EH (cell line): ENCODE data around the gene SULT1A3.
A peak's percentile ranks its signal among the peaks of the same experiment; 100 is the strongest.
"Not testable (repeated sequence)": the region's sequence is repeated elsewhere in the genome, so short reads cannot be mapped to it uniquely, and the experiment has no call there.

ENCODE experiments used
- DNase-seq: peaks from one replicate; pipeline ENCODE4 v3.0.0-alpha.2; 2015; ENCODE audit warnings: low read depth

SULT1A3 gene

GRCh38 chr16:30186782-30187555 is 12.1 kb upstream of the SULT1A3 start:
- DNase-seq = peak; percentile 44

- no peak for DNase-seq
Observed at GRCh38 chr16:30187556-30187865, 11.5 kb upstream of the SULT1A3 start.

GRCh38 chr16:30187971-30188561 is 11.0 kb upstream of the SULT1A3 start:
- no peak for DNase-seq

DNA sequence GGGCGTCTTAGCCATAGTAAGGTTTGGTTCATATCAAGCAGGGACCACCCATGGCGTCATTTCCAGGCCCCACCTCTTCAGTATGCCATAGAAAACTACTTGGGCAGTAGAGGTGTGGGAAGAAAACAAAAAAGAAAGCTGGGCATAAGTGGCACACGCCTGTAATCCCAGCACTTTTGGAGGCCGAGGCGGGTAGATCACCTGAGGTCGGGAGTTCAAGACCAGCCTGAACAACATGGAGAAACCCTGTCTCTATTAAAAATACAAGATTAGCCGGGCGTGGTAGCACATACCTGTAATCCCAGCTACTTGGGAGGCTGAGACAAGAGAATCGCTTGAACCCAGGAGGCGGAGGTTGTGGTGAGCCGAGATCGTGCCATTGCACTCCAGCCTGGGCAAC is 7.9 kb upstream of the SULT1A3 start:
- DNase-seq = not testable (repeated sequence)

- not testable (repeated sequence) for DNase-seq
Observed at GRCh38 chr16:30193098-30193497, 6.0 kb upstream of the SULT1A3 start.

DNA sequence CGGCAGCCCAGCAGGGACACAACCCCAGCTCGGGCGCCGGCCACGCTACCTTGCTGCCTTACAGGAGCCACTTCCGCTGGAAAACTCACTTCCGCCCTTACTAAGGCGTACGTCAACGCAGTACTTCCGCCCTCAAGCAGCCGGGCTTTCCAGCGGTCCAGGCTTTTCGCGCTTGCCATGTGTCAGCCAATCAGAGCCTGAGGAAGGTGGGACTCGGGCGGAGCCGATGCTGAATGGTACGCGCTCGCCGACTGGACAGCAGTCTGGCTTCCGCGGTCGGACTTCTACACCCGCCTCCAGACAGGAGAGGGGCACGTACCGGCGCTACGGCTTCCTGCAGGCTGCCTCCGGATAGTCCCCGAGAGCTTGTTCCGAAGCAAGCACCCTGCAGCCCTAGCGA is 5.4 kb upstream of the SULT1A3 start, which contains the start of the genes BOLA2B and SLX1A:
Gene BOLA2B (minus strand): TSS at position 52 of the 400 bp plus-strand sequence. CDS start 71 bp downstream, outside the sequence.
Gene SLX1A (plus strand): TSS at position 261 of the 400 bp plus-strand sequence. CDS start 210 bp downstream, outside the sequence.
- not testable (repeated sequence) for DNase-seq

- not testable (repeated sequence) for DNase-seq
Observed at GRCh38 chr16:30194172-30194925, 4.7 kb upstream of the SULT1A3 start.

- DNase-seq = not testable (repeated sequence)
Observed at GRCh38 chr16:30197001-30197400, 2.1 kb upstream of the SULT1A3 start.

DNA sequence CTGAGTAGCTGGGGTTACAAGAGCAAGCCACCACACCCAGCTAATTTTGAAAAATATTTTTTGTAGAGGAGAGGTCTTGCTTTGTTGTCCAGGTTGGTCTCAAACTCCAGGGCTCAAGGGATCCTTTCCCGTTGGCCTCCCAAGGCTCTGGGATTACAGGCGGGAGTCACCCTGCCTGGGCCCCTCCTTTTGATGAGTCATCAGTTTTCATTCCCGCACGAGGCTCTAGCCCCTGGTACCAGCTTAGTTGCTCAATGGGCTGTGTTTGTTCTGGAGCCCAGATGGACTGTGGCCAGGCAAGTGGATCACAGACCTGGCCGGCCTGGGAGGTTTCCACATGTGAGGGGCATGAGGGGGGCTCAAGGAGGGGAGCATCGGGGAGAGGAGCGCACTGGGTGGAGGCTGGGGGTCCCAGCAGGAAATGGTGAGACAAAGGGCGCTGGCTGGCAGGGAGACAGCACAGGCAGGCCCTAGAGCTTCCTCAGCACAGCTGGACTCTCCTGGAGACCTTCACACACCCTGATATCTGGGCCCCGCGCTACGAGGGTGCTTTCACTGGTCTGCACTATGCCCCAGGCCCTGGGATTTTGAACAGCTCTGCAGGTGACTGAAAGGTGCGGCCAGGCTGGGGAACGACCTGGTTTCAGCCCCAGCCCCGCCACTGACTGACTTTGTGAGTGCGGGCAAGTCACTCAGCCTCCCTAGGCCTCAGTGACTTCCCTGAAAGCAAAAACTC is 721 bp downstream of the SULT1A3 start:
- DNase-seq = not testable (repeated sequence)

DNA sequence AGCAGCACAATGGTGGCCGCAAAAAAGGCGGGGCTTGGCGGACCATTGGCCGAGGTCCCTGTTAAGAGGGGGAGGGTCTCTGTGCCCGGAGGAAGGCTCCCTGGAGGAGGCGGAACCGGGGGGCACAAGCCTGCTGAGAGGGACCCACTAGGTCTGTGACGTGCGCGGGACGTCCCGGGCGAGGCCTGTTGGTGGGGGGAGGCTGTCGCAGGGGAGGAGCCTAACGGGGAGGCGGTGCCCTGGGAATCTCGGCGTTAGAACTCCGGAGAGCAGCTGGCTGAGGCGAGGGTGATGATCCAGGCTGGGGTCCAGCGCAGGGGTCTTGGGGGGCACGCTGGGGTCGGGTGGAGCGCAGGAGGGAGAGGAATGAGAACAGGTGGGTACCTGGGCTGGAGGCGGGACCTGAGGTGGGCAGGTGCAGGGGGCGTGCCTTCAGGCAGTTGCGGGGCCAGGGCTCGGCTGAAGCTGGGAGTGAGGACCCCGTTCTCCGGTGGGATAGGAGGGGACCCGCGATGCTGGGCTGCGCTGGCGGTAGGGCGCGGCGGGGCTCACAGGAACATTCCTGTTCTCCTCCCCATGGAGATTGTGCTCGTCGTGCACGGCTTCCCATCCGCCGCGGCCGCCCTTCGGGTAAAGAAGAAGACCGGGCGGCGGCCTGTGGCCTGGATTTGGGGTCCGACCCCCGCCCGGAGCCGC is 6.6 kb downstream of the SULT1A3 start:
- not testable (repeated sequence) for DNase-seq

DNA sequence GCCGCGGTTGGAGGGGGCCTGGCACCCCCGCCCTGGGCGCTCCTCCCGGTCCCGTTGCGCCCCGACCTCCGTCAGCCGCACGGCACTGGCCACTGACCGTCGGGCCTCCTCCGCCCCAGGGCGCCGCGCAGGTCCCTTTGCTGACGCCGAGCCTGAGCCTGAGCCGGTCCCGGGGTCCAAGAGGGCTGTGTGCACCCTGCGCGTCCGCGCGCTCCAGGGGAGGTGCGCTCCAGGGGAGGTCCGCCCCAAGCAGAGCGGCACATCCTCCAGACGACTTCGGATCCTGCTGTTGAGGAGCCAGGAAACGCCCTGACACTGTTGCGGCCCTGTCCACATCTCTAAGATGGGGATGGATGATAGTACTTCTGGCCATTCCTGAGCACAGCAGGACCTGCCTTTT is 7.2 kb downstream of the SULT1A3 start:
- not testable (repeated sequence) for DNase-seq

DNA sequence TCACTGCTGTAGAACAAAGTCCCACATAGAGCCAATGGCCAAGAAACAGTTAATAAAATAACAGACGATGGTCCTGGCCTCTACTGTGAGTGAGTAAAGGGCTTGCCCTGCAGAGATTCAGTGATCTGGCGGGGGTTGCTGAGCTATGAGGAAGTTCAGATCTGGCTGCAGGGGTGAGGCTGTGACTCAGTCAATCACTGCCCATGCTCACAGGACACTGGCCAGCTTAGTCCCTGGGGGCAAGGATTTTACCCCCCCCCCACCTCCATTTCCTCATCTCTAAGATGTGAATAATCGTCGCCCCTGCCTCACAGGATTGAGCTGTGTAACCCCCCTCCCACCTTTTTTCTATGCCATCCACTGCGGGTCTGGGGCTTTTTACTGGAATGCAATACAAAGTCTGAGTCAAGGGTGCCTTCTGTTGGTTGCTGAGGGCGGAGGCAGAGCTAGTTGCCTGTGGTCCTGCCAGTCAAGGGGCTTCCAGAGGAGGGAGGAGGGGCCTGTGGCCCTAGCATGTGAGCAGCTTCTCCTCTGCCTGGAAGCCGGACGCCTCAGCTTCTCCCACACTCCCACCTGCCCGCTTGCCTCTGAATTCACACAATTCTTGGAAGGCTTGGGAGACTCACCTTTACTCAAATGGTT is 8.1 kb downstream of the SULT1A3 start:
- DNase-seq = not testable (repeated sequence)

DNA sequence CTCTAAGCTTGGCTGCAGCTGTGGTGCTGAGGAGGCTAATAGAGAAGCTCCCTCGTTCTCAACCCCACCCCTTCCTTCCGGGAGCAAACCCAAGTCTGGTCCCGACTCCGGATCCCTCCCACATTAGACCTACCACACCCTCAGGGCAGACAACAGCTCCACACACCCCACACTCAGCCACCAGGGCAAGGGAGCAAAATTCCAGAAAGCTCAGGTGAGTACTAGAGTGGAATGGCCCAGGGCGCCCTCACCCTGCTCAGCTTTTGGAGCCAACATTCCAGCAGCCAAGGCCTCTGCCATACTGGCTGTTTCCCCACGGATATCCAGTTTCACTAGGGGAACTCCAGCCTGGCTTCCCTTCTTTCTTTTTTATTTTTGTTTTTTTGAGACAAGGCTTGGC is 10.0 kb downstream of the SULT1A3 start:
- not testable (repeated sequence) for DNase-seq

GRCh38 chr16:30211414-30211813 is 12.4 kb downstream of the SULT1A3 start:
- not testable (repeated sequence) for DNase-seq

GRCh38 chr16:30217082-30217481 is 18.0 kb downstream of the SULT1A3 start:
- not testable (repeated sequence) for DNase-seq

DNA sequence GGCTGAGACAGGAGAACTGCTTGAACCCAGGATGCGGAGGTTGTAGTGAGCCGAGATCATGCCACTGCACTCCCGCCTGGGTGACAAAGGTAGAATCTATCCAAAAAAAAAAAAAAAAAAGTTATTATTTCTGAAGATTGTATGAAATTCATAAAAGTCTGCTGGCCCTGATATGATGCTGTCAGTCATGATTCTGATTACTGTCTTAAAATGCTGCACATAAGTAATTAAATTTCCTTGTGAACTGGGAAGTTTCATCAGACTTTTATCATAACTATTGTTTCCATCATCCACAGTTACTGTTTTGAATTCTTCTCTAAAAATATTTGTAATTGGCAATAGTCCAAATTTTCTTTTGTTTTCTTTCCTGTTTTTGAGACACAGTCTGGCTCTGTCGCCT is 49.3 kb downstream of the SULT1A3 start, which contains the start of gene NPIPB13:
Gene NPIPB13 (minus strand): TSS at position 101 of the 400 bp plus-strand sequence. CDS start 2,906 bp downstream, outside the sequence.
- not testable (repeated sequence) for DNase-seq
